Putamen (tissue), 1 donor: ENCODE results near the gene FAM50A.
A peak's percentile ranks its signal among the peaks of the same experiment; 100 is the strongest.

Experiments
- DNase-seq: peaks from one replicate; pipeline ENCODE4 v3.0.0-alpha.2; 2016; ENCODE audit warnings: low spot score

FAM50A gene

GRCh38 chrX:154465601-154466000 lies 21.7 kb downstream of the FAM50A start:
- DNase-seq: no peak

DNA sequence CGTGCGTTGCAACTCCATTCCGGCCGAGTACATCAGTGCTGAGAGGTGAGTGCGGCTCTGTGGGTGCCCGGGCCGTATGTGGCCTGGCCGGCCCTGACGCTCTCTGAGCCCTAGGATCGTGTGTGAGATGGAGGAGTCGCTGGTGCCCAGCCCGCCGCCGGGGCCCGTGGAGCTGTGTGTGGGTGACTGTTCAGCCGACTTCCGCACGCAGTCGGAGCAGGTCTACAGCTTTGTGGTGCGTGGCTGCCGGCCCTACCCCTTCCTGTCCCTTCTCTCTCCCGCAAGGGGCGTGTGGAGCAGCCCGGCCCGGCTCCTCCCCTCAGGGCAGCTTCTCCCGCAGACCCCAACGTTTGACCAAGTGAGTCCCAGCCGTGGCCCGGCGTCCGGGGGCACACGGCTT lies 22.1 kb downstream of the FAM50A start:
- no peak for DNase-seq

DNA sequence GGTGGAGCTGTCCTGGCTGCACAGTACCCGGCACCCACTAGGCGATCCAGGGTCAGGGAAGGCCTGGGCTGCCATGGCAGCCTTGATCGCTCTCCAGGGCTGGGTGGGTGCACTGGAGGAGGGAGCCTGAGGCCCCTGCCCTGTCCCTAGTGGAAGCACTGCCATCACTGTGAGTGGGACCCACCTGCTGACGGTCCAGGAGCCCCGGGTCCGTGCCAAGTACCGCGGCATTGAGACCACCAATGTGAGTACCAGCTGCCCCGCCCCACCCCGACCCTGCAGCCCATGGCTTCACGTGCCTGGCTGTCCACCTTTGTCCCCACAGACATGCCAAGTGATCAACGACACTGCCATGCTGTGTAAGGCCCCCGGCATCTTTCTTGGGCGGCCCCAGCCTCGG lies 23.0 kb downstream of the FAM50A start:
- DNase-seq: no peak

DNA sequence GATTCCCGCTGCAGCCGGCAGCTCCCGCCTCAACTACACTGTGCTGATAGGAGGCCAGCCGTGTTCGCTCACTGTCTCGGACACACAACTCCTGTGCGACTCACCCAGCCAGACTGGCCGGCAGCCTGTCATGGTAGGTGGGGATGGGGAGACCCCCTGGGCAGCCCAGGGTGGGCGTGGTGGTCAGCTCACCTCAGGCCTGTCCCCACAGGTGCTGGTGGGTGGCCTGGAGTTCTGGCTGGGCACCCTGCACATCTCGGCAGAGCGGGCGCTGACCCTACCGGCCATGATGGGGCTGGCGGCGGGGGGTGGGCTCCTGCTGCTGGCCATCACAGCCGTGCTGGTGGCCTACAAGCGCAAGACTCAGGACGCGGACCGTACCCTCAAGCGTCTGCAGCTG lies 23.6 kb downstream of the FAM50A start:
- DNase-seq: no peak

GRCh38 chrX:154468217-154468616 lies 24.3 kb downstream of the FAM50A start:
- DNase-seq: no peak

DNA sequence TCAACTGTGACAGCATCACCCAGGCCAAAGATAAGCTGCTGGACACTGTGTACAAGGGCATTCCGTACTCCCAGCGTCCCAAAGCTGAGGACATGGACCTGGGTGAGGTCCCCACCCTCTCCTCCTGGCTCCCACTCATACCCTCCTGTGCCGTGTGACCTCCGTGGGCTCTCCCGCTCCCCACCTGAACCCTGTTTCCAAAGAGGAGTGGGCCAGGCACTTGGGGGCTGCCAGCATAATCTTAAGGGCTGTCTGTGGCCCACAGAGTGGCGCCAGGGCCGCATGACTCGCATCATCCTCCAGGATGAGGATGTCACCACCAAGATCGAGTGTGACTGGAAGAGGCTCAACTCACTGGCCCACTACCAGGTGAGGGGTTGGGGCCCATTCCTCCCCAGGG lies 25.2 kb downstream of the FAM50A start:
- no peak for DNase-seq

GRCh38 chrX:154469880-154470279 lies 25.9 kb downstream of the FAM50A start:
- DNase-seq: no peak

DNA sequence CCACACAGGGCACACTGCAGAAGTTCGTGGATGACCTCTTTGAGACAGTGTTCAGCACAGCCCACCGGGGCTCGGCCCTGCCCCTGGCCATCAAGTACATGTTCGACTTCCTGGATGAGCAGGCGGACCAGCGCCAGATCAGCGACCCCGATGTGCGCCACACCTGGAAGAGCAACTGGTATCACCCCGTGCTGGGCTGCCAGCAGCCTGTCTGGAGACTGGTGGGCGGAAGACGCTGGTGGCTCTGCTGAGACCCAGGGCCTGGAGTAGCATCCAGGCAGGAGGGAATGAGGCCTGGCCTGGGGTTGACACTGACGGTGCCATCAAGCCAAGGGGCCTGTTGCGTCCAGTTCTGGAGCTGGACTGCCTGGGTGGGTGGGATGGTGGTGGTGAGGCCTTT lies 26.5 kb downstream of the FAM50A start:
- no peak for DNase-seq

- no peak for DNase-seq
Observed at GRCh38 chrX:154470914-154471568, 27.1 kb downstream of the FAM50A start.

DNA sequence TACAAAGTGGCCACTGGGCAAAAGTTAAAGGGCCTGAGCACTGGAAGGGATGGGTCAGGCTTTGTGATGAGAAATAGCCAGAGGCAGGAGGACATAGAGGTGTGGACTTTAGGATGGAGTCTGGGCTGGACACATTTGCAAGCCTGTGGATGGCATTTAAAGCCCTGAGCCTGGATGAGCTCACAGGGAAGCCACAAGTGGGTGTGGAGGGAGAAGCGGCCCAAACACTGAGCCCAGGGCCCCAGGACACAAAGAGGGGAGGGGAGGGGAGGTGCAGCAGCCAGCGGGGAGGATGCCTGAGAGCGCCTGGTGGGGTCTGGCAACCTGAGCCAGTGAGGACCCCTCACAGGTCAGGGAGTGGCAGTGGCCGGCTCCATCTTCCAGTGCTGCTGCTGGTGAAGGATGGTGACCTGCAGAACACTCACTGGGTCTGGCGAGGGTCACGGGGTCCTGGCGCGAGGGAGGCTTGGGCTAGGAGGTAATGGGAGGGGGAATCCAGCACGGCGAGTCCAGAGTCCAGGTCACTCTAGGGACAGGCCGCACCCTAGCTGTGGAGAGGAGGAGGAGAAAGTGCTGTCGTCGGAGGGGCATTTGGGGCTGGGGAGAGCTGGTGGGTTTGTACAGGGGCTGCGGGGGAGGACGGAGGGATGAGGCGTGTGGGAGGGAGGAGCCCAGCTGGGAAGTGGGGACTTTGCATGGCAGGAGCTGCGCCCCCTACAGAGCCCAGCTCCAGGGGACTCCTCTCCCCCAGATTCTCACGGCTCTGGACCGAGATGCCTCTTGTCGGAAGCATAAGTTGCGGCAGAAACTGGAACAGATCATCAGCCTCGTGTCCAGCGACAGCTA lies 28.1 kb downstream of the FAM50A start:
- no peak for DNase-seq

DNA sequence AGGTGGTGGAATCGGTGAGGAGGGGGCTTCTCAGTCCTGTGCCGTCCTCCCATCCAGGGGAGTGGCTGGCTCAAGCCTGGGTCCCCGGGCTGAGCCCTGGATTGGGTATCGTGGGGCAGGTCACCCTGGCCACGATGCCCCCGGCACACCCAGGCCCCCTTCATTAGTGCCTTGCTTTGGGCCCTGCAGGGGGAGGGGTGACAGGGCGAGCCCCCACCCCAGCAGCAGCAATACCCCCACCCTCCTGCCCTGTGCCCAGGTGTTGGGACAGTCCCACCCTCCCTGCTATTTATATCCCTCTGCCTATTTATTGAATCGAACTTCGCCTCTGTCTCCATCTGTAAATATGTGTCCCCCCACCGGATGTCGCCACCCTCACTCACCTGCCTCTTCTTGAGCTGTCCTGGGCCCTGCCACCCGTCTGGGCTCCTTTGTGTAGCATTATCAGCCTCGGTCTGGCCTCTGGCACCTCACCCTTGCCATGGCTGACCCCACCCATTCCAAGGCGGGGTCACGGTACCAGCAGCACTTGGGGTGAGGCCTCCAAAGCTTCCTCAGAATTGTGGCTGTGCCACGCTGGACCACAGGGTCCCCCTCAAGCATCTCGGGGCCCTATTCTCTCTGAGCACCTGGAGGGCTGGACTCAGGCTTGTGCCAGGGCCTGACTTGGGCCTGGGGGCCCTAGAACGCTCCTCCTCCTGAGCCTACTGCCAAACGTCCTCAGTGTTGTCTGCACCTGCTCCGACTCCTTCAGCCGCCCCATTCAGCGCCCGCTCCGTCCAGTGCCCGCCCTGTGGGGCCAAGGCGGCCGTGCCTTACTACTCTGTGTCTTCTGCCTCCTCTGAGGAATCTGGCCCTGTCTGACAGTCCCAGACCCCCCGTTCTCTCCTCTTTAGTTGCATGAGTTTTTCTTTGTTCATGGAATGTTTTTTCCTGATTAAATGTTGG lies 29.0 kb downstream of the FAM50A start:
- DNase-seq: no peak

- DNase-seq: no peak
Observed at GRCh38 chrX:154473683-154474082, 29.7 kb downstream of the FAM50A start.

- DNase-seq: no peak
Observed at GRCh38 chrX:154476821-154477220, 32.9 kb downstream of the FAM50A start.

- no peak for DNase-seq
Observed at GRCh38 chrX:154477891-154478477, 34.0 kb downstream of the FAM50A start.

GRCh38 chrX:154478728-154479622 lies 35.0 kb downstream of the FAM50A start, which contains the start of gene LAGE3:
TSS of gene LAGE3 (minus strand) at chrX:154479281. CDS start at chrX:154478915, 366 bp downstream.
- DNase-seq: peak; percentile 86

DNA sequence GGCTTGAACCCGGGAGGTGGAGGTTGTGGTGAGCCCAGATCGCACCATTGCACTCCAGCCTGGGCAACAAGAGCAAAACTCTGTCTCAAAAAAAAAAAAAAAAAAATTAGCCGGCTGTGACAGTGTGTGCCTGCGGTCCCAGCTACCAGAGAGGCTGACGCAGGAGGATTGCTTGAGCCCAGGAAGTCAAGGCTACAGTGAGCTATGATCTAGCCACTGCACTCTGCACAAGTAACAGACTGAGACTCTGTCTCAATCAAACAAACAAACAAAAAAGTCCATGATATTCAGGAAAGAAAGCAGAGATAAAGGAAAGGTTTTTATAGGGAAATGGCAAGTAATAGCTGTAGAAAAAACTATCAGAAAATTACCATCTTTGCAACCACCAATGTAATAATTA lies 37.3 kb downstream of the FAM50A start:
- no peak for DNase-seq

DNA sequence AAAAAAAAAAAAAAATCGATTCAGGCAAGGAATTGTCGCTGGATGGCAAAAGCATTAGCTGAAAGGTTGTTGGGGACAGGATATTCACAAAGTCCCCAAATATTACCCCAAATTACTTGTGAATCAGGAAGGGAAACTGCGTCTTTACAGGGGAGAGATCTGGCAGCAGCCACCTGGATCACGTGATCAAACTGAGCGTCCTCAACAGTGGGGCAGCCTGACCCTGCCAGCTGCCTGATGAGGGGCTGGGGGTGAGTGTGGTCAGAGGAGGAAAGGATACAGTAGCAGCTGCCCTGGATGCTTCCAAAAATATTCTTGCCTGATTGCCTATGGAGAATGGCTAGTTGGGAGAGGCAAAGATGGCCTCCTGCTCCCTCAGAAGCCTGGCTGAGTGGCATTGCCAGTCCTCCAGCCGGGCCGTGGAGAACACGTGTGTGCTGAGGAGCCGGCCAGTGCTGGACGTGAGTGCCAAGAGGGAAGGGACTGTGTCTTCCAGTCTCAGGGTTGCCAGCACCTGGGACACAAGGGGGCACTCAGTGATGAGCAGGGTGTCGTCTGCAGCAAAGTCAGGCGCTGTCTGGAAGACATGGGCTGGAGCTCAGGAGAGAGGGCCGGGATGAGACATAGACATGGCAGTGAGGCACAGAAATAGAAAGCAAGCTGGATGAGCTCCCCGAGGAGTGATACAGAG lies 38.1 kb downstream of the FAM50A start:
- no peak for DNase-seq

- DNase-seq: no peak
Observed at GRCh38 chrX:154482786-154483185, 38.8 kb downstream of the FAM50A start.

DNA sequence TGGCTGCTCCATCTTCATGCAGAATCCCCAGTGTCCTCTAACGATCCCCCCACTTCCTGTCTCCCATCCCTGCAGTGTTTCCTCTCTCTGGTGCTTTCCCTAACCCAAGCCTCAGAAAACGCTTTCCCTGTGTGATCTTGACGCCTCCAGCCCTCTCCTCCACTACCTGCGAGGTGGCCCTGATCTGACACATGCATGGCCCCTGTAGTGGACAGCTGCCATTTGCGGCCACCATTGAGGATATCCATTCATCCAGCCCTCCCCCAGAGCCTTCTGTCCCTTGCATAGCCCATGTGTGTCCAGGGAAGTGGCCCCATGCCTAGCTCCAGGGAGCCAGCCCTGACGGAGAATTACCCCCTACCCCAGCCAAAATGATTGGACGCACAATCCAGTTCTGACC lies 39.4 kb downstream of the FAM50A start:
- DNase-seq: no peak
